ENCODE measurements around the gene BORCS6. TPM values are rescaled to one million over a fixed set of nuclear protein-coding genes. Genes with fewer than 3 reads are reported as not detected.

BORCS6 gene
- total and polyA plus RNA-seq, 2 of the 13 experiments (the other 11 are each of a cell fraction or from before 2014, with no cell fraction given): 2.0 to 5.1 TPM

DNA sequence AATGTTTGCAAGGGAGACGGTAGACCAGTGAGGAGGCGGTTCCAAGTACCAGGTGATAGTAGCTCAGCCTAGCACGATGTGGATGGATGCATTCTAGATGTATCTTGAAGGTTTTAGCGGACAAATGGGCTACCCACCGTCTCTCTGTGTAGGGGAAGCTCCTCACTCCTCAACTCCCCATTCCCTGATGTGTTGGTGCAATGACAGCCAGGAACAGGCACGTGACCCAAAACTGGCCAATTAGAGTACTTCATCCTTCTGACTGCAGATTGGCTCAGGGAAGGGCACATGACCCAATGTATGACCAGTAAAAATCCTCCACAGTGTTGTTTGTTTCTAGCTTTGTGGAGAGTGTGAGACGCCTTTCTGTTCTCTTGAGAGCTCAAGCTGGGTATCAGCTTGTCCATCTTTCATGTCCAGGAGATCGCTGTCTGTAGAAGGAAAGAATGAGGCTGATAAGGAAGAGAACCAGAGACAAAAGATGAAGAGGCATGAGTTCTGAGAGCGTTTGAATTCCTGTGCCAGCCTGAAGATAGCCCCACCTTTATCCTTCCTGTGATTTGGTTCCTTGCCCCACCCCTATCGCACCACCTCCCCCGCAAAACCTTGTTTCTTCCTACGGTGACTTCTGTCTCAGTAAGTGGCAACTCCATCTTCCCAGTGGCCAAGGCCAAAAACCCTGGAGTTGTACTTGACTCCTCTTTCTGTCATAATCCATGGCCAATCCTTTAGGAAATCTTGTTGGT is 2.3 kb upstream of the BORCS6 start (continued):
- TF ChIP-seq ZNF33A (CRISPR knock-in tag; IDR thresholded peaks at IDR 0.05; ENCODE audit: borderline replicate concordance) (no peak), ZNF335 (CRISPR knock-in tag; IDR thresholded peaks at IDR 0.05) (no peak), ATAD3A (CRISPR knock-in tag; IDR thresholded peaks at IDR 0.05) (no peak), ZNF354B (CRISPR knock-in tag; IDR thresholded peaks at IDR 0.05) (no peak), KDM5B (CRISPR knock-in tag; IDR thresholded peaks at IDR 0.05; ENCODE audit: borderline replicate concordance) (no peak), ESRRA (CRISPR knock-in tag; IDR thresholded peaks at IDR 0.05; ENCODE audit: low read depth) (no peak), NFE2 (CRISPR knock-in tag; IDR thresholded peaks at IDR 0.05) (no peak), SIX1 (CRISPR knock-in tag; IDR thresholded peaks at IDR 0.05; ENCODE audit: borderline replicate concordance) (no peak), GZF1 (CRISPR knock-in tag; IDR thresholded peaks at IDR 0.05) (no peak), MEF2D (CRISPR knock-in tag; IDR thresholded peaks at IDR 0.05) (0 out of 2 replicates have a peak, but pooled peaks have one; percentile 49), NFIB (CRISPR knock-in tag; IDR thresholded peaks at IDR 0.05; ENCODE audit: borderline replicate concordance) (no peak), KMT2B (CRISPR knock-in tag; IDR thresholded peaks at IDR 0.05) (peak; percentile 35; the same call in 1 of the 2 replicates), ZNF484 (CRISPR knock-in tag; IDR thresholded peaks at IDR 0.05; ENCODE audit: borderline replicate concordance, low read depth) (no peak), GABPA (IDR thresholded peaks at IDR 0.05; ENCODE audit: low read depth, low read length) (no peak), GABPA (CRISPR knock-in tag; IDR thresholded peaks at IDR 0.05; ENCODE audit: low read depth) (no peak; the same call in 1 of the 2 replicates), POGZ (CRISPR knock-in tag; IDR thresholded peaks at IDR 0.05) (0 out of 2 replicates have a peak, but pooled peaks have one; percentile 48), ZNF747 (CRISPR knock-in tag; IDR thresholded peaks at IDR 0.05; ENCODE audit: borderline replicate concordance) (no peak), ZFP82 (CRISPR knock-in tag; IDR thresholded peaks at IDR 0.05; ENCODE audit: borderline replicate concordance) (no peak), KLF16 (CRISPR knock-in tag; IDR thresholded peaks at IDR 0.05) (no peak), ZMAT3 (CRISPR knock-in tag; conservative IDR thresholded peaks at IDR 0.05) (no peak), YEATS2 (CRISPR knock-in tag; IDR thresholded peaks at IDR 0.05; ENCODE audit: borderline replicate concordance) (peak; percentile 54; the same call in 1 of the 2 replicates)
- TF ChIP-seq, protein P1, sequence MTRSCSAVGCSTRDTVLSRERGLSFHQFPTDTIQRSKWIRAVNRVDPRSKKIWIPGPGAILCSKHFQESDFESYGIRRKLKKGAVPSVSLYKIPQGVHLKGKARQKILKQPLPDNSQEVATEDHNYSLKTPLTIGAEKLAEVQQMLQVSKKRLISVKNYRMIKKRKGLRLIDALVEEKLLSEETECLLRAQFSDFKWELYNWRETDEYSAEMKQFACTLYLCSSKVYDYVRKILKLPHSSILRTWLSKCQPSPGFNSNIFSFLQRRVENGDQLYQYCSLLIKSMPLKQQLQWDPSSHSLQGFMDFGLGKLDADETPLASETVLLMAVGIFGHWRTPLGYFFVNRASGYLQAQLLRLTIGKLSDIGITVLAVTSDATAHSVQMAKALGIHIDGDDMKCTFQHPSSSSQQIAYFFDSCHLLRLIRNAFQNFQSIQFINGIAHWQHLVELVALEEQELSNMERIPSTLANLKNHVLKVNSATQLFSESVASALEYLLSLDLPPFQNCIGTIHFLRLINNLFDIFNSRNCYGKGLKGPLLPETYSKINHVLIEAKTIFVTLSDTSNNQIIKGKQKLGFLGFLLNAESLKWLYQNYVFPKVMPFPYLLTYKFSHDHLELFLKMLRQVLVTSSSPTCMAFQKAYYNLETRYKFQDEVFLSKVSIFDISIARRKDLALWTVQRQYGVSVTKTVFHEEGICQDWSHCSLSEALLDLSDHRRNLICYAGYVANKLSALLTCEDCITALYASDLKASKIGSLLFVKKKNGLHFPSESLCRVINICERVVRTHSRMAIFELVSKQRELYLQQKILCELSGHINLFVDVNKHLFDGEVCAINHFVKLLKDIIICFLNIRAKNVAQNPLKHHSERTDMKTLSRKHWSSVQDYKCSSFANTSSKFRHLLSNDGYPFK (CRISPR knock-in tag; IDR thresholded peaks at IDR 0.05; ENCODE audit: borderline replicate concordance): no peak
- TF ChIP-seq, protein P2, sequence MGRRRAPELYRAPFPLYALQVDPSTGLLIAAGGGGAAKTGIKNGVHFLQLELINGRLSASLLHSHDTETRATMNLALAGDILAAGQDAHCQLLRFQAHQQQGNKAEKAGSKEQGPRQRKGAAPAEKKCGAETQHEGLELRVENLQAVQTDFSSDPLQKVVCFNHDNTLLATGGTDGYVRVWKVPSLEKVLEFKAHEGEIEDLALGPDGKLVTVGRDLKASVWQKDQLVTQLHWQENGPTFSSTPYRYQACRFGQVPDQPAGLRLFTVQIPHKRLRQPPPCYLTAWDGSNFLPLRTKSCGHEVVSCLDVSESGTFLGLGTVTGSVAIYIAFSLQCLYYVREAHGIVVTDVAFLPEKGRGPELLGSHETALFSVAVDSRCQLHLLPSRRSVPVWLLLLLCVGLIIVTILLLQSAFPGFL (CRISPR knock-in tag; IDR thresholded peaks at IDR 0.05): no peak
- TF ChIP-seq, protein P3, sequence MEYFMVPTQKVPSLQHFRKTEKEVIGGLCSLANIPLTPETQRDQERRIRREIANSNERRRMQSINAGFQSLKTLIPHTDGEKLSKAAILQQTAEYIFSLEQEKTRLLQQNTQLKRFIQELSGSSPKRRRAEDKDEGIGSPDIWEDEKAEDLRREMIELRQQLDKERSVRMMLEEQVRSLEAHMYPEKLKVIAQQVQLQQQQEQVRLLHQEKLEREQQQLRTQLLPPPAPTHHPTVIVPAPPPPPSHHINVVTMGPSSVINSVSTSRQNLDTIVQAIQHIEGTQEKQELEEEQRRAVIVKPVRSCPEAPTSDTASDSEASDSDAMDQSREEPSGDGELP (IDR thresholded peaks at IDR 0.05; ENCODE audit: borderline replicate concordance, low read depth): no peak
- TF ChIP-seq, protein P4, sequence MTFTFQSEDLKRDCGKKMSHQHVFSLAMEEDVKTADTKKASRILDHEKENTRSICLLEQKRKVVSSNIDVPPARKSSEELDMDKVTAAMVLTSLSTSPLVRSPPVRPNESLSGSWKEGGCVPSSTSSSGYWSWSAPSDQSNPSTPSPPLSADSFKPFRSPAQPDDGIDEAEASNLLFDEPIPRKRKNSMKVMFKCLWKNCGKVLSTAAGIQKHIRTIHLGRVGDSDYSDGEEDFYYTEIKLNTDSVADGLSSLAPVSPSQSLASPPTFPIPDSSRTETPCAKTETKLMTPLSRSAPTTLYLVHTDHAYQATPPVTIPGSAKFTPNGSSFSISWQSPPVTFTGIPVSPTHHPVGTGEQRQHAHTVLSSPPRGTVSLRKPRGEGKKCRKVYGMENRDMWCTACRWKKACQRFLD (CRISPR knock-in tag; IDR thresholded peaks at IDR 0.05; ENCODE audit: borderline replicate concordance): no peak

All from HepG2 (cell line).